Measurements from ENCODE around the gene SLX4IP. TPM values are rescaled to one million over a fixed set of nuclear protein-coding genes. Genes with fewer than 3 reads are reported as not detected.

SLX4IP gene
- total RNA-seq, 4 donors from 2014 or later: 2.4 to 5.4 (median 4.1) TPM

GRCh38 chr20:10540636-10541493 is 105.8 kb downstream of the SLX4IP start:
- no peak for TF ChIP-seq CTCF (IDR thresholded peaks at IDR 0.05; ENCODE audit: low read depth)

GRCh38 chr20:10541668-10542411 is 106.7 kb downstream of the SLX4IP start:
- TF ChIP-seq CTCF (IDR thresholded peaks at IDR 0.05; ENCODE audit: low read depth): no peak

- TF ChIP-seq CTCF (IDR thresholded peaks at IDR 0.05; ENCODE audit: low read depth): no peak
Observed at GRCh38 chr20:10542442-10542841, 107.3 kb downstream of the SLX4IP start.

GRCh38 chr20:10543480-10543879 is 108.4 kb downstream of the SLX4IP start:
- no peak for TF ChIP-seq CTCF (IDR thresholded peaks at IDR 0.05; ENCODE audit: low read depth)

- no peak for TF ChIP-seq CTCF (IDR thresholded peaks at IDR 0.05; ENCODE audit: low read depth)
Observed at GRCh38 chr20:10547276-10548114, 112.4 kb downstream of the SLX4IP start.

GRCh38 chr20:10549511-10549910 is 114.4 kb downstream of the SLX4IP start:
- TF ChIP-seq CTCF (IDR thresholded peaks at IDR 0.05; ENCODE audit: low read depth): no peak

All from subcutaneous adipose tissue (tissue), 4 donors.